Measurements from ENCODE around the gene IL1RL1.

Gene IL1RL1

DNA sequence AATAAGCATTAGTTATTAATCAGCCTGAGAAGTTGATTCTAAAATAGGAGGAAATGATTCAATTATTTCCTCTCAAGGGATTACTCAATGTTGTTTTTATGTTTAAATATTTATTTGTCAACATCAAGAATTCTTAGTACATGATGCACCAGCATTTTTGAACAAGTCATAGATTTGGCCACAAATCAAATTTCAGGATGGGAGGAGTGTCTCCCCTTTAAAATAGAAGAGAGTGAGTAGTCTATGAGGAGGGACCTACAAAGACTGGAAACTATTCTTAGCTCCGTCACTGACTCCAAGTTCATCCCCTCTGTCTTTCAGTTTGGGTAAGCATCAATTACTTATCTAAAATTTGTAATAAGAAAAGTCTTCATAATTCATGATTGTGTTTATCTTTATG is 25.6 kb downstream of the IL1RL1 start:
- ATAC-seq, result peak in 1 of 2 donors; percentile 47

DNA sequence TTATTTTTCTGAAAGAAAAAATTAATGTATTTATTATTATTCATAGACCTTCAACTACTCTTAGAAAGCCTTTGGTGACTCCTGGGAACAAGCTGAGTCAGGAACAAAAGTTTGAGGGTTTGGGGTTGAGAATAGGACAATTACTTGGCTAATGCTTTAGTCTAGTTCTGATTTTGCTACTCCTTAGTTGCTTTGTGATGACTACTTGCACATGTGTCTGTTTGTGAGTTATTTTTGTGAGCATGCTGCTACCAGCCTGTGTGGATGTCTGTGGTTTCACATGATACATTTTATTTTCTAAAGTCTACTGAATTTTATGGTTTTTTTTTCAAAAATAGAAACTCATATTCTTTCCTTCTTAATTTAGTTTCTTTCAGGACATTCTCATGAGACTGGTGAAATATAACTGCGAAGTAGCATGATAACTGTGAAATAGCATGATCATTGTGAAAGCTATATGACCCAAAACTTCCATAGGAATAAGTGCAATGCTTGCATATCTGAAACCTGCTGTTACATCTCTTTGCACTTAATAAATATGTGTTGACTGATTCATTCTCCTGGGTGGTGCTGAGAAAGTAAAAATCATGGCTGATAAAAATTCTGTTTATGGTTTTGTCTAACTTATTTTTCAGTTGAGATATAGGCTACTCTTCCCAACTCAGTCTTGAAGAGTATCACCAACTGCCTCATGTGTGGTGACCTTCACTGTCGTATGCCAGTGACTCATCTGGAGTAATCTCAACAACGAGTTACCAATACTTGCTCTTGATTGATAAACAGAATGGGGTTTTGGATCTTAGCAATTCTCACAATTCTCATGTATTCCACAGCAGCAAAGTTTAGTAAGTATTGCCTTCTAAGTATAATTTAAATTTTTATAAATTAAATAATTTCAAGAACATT is 26.4 kb downstream of the IL1RL1 start:
- peak; percentile 74 to 76 for ATAC-seq

DNA sequence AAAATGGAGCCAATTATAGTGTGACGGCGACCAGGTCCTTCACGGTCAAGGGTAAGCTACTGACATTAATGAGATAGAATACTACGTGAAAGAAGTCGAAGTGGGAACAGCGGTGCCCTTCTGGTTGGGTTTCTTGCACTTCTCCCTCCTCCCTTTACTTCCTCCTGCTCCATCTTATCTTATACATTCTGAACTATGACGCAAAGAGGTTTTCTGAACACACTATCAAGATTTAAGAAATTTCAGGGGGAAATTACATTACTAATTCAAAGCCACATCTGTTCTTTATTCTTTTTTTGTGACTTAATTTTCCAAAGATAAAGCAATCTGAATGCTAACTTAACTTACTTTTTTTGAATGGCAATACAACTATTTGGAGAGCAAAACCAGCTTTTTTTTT is 29.4 kb downstream of the IL1RL1 start:
- no peak for ATAC-seq

DNA sequence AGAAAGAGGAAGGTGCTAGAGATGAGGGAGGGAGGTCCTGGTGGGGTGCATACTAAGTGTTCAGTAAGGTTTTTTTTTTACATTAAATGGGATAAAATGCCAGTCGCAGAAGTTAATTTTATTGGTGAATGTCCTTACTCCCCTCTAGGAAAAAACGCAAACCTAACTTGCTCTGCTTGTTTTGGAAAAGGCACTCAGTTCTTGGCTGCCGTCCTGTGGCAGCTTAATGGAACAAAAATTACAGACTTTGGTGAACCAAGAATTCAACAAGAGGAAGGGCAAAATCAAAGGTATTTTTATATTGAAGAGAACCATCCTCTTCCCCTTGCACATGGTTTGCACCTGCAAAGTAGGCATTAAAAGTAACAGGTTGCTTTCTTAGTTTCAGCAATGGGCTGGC is 31.5 kb downstream of the IL1RL1 start:
- no peak for ATAC-seq

DNA sequence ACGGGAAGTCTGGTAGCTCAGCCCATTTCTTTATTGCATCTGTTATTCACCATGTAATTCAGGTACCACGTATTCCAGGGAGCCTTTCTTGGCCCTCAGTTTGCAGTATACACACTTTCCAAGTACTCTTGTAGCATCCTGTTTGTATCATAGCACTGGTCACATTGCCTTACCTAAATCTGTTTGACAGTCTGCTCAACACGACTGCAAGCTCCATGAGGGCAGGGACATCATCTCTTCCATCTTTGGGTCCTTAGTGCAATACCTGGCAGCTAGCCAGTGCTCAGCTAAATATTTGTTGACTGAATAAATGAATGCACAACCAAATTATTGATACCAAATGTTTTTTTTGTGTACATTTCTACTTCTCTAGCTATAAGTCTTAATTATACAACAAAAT is 33.0 kb downstream of the IL1RL1 start:
- no peak for ATAC-seq

DNA sequence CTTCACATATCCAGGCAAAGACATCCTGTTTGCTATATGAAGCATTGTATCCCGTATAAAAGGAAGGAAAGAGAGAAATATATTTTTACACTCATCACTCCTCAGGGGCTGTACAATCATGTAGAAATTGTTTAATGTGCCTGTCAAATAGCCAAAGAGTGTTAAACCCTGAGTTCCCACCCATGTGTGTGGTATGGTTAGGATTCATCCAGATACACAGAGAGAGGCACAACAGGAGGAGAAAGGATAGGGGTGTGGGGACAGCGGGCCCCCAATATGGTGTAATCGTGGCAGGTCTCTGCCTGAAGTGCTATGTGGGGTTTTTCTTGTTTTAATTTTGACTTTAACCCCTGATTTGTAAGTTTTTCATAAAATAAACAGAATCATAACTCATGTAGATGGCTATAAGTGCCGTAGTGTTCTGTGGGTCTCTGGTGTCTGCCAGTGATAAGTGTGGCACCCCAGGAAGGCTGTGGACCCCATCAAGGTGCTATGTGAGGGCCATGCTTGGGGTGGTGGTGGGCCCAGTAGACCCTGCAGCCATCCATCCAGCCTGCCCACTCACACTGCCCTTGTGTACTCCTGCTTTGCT is 34.1 kb downstream of the IL1RL1 start:
- no peak for ATAC-seq

DNA sequence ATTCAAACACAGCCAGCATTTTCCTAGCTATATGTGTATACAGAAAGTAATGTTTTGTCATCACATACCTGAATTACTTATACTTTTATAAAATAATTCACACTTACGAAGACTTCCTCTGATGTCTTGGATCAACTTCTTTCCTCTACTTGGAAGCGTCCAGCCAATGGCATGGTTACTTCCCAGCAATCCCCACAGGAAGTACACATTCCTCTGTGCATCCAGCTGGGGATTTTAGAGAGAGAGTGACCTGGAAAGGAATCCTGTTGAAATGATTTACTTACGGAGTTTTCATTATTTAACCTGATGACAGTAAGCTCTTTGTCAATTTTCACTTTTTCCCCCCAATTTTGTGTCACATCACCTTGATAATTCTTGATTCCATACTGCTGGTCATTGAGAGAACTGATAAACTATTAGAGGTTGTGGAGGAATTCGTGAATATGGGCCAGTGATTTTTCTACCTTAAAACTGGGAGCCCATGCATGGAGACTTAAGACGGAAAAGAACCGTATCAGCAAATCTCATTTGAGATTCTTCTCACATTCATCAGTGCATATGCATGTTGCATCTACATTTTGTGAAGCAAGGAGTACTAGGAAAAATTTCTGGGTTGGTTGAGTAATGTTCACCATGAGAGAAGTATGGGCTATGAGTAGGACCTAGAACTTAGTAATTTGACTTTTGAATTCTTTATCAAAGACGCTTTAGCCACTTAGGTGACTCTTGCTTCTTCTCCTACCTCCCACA is 35.2 kb downstream of the IL1RL1 start:
- ATAC-seq, result no peak

DNA sequence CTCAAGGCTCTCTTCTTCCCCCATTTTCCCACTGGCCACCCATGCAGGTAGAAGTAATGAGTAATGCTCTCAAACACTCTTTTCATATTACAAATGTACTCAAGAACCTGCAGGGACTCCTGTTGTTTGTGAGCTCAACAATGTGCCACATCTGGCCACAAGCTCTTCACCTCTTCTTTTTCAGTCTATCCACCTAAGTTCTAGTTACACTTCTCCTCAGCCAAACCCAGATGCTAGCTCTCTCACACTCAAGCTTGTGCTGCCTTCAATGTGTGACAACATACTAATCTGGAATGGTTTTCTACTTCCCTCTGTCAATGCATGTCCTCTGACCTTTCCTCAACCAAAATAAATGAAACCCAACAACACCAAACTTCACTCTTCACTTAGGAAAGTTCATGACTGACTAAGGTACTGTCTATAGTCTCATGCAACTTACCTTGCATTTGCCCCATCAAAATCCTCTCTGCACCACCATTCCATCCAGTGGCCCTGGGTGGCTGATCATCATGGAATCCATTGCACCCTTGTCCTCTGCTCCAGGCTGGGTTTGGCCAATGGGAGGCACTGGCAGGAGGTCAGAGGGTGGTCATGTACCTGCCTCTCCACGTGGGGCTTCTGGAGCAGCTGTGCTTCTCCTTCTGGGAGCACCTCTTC is 38.9 kb downstream of the IL1RL1 start:
- no peak for ATAC-seq

DNA sequence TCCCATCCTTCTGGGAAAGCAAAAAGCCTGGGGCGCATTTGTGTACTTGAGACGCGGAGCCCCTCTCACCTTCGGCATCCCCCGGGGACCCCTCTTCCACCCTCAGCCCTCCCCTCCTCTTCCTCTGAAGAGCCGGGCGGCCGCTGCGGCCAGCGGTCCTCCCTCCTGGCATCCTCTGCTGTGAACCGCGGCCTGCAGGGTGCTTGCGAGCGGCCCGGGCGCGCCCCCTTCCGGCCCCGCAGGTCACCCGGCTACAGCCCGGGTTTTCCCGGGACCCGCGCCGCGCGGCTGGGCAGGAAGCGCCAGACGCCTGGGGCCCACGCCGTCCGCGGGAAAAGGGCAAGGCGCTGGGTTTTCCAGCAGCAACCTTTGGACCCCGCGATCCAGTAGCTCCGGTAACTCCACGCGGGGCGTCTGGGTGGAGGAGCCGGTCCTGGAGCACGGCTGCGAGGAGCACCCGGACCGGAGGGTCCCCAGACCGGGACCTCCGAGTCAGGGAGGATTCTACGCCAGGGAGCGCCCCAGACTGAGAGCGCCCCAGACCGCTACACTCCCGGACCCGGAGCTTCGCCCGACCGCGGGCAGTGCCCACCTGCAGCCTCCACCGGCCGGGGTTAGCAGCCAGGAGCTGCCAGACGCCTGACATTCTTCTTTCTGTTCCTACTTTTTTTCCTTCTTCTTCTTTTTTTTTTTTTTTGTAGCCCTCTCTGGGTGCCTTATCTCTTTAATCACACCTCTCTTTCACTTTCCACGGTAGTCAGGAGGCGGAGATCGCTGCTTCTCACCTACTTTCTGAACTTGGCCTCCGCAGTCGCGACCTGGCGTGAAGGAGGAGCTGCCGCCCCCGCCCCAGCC is 44.4 kb downstream of the IL1RL1 start, which contains the start of gene IL18R1:
Gene IL18R1 (plus strand): TSS at position 271 of the 855 bp plus-strand sequence. CDS start 6,865 bp downstream, outside the sequence.
- peak; percentile 75 to 83 for ATAC-seq

DNA sequence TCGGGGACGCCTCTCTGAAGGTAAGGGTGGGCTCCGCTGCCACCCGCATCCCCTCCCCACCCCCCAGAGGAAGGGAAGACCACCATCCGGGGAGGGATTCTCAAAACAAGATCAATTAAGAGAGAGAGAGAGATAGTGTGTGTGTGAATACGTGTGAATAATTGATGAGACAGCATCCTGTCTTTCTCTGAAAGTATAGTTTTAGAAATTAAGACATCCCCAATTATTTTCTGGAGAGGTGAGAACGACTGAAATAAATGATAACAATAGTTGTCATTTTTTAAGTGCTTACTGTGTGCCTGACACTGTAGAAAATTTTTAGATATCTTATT is 45.0 kb downstream of the IL1RL1 start:
- ATAC-seq, result peak; percentile 20 to 23

DNA sequence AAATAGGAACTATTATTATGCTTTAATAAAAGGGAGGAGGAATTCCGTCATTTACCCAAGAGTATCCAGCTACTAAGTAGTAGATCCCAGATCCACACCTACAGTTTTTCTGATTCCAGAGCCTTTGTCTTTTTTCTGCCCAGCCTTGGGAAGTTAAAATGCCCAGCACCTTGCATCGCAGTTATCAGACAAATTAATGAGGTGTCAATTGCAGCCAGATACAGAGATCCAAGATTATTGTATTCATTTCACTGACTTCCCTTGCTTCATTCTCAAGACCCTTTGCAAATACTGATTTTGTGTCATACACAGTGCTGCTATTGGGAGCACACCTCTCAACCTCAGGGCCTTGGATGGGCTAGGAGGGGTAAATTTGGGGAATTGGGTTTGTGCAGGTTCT is 45.4 kb downstream of the IL1RL1 start:
- ATAC-seq, result no peak

DNA sequence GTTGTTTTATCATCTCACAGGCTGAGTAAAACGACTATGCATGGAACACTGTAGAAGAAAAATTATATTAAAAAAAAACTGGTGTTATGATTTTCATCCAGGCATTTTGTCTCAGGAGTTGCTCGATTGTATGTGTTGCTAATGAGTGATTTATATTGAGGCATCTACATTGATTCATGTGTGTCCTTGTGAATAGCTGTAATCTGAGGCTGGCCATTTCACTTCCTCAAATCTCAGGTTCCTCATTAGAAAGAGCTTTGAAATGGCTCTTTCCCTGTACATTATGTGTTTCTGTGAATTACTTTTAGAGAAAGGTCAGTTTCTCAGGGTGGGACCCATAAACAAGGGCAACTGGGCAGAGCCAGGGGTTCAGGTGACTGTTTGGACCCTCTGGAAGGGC is 46.6 kb downstream of the IL1RL1 start:
- ATAC-seq, result no peak

DNA sequence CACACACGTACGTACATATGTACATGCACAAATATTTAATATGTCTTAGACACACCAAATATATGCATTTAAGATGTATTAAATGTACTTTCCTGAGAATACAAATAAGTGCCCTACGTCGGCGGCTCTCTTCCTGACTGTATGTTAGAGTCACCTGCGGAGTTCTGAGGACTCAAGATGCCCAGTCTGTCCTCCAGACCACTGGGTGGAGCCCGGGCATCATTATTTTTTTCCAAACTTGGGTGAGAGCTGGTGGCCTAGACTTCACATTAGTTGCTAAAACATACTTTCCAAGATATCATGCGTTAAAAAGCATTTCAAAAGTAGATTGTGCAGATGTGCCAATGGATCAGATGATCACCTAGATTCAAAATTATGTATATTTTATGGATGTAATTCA is 47.1 kb downstream of the IL1RL1 start:
- ATAC-seq, result no peak

DNA sequence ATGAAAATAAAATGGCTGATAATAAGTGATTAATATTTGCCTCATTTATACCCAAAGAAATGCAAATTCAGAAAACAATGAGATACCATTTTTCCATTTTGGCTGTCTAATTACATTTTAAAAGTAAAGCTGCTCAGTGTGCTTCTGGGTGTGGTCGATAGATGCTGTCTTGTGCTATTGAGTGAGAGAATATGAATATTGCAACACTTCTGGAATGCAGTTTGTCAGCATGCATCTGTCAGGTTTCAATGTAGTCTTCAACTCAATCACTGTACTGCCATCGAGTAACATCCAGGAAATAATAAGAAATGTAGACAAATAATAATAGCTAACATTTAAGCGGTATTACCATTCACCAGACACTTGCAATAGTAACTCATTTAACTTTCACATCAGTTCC is 48.2 kb downstream of the IL1RL1 start:
- no peak for ATAC-seq

DNA sequence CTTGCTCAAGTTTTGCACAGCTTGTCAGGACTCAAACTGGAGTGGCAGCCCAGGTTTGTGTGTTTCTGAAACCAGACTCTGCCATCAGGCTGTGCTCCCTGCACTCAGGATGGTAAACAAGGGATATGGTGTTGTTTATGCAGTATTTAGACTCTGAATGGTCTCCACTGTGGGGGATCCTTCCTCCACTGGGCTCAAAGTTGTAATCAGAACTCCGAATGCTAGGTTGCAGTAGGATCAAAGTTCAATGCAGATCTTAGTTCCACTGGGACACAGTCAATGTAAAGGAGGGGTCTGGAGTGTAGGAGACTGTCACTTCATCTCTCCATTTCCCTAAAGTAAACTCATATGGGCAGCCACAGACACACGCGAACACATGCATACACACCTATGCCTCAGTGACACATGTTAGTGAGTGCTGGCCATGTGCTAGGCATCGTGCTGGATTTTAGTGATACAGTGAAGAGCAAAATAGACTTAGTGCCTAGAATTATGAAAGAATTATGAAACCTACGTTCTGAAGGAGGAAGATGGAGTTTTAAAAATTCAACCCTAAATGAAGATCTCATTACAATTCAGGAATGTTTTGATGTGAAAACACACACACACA is 50.4 kb downstream of the IL1RL1 start:
- no peak for ATAC-seq

DNA sequence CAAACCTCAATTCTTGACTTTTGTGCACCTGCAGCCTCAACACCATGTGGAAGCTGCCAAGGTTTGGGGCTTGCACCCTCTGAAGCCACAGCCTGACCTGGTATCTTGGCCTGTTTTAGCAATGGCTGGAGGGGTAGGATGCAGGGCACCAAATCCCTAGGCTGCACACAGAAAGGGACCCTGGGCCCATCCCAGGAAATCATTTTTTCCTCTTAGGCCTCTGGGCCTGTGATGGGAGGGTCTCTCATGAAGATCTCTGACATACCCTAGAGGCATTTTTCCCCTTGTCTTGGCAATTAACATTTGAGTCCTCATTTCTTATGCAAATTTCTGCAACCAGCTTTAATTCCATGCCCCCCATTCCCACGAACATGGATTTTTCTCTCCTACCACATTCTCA is 54.4 kb downstream of the IL1RL1 start:
- no peak for ATAC-seq

DNA sequence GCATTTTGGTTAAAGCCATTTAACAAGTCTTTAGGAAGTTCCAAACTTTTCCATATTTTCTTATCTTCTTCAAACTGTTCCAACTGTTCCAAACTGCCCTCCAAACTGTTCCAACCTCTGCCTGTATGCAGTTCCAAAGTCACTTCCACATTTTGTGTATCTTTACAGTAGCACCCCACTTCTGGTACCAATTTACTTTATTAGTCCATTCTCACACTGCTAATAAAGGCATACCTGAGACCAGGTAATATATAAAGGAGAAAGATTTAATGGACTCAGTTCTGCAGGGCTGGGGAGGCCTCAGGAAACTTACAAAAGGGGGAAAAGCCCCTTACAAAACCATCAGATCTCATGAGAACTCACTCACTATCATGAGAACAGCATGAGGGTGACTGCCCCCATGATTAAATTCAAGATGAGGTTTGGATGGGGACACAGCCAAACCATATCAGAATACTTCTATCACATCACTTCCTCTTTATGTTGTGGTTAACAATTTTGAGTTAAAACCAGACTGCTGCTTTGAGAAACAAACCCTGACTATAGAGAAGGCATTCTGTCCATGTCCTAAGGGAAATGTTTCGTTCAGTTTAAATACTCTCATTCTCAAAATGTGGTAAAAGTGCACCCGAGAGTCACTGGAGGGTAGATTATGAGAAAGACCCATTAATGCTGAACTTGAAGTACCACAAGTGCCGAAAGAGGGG is 55.2 kb downstream of the IL1RL1 start:
- ATAC-seq, result peak; percentile 31 to 51

DNA sequence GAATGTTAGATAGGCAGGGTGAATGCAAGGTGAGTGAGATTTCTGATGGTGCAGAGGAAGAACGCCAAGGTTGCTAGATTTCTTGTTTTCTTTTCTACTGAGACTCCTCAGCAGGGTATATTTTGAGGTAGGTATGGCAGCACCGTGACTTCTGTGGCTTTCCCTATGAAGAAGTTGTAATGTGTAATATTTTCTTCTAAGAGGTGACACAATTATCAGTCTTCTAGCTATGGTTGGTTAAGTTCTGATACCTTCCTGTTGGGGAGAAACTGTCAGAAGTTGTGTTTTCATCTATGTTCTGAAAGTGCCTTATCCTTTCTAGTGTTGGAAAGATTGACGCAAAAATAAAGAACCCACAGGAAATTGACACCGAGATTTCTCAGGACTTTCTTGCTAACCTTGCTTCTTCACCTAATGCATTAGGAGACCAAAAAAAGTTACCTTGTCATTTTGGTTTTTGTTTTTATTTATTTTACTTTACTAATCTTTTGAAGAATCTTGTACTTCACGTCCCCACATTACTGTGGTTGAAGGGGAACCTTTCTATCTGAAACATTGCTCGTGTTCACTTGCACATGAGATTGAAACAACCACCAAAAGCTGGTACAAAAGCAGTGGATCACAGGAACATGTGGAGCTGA is 56.1 kb downstream of the IL1RL1 start:
- peak; percentile 90 to 91 for ATAC-seq

DNA sequence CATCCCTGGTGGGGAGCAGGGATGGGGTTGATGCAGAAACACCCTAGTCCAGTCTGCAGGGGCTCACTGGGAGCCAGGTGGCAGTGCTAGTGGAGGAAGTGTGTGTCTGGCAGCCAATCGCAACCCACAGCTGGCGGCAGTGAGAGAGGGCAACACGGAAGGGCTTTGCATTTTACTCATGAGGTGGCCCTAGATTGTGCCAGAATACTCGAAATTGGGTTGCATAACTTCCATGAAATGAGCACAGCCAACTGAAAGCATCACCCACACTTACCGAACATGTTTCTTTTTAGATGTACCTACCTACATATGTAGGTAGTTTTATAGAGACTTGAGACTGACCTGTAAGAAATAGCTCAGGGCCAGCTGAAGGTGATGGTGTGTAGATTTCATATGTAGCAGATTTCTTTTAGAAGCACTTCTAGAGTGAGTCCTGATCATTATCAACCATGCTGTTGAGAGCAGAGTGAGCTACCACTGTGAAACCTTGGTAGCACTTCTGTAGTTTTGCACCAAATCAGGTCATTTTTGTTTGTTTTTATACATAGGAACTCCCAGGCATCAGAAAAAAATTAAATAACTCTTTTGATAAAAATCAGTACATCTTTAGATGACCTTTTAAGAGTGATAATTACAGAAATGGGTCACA is 57.2 kb downstream of the IL1RL1 start:
- peak in 1 of 2 donors; percentile 2 for ATAC-seq

DNA sequence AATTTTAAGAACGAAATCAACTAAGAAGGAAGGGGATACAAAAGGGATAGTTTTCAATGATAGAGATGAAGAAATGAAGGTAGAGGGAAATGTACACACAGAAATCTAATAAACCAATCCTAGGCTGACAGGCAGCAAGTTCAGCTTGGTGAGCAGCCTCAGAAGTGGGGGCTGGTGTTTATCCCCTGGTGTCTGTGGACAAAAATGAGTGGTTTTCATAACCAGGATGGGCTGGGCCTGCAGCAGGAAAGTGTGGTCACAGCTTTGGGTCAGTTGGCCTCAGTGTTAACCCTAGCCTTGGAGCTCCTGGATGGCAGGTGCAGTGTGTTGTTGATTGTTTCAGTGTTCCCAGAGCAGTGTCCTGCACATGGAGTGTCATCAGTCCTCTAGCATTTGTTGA is 58.5 kb downstream of the IL1RL1 start:
- ATAC-seq, result no peak

Data from activated CD4-positive, CD25-positive, alpha-beta regulatory T cell treated with anti-CD3 and anti-CD28 coated beads, Interleukin-2, amount 50 U/mL, for 24 hours (primary cell).